ENCODE results near the gene SLC22A4. TPM values are rescaled to one million over a fixed set of nuclear protein-coding genes. Genes with fewer than 3 reads are reported as not detected.

SLC22A4 gene
- total RNA-seq, 1 donor, result 2.9 TPM

GRCh38 chr5:132313961-132314432 is 19.8 kb downstream of the SLC22A4 start:
- Histone ChIP-seq H3K4me1 (ENCODE audit: insufficient read depth, low read length) (peaks cover 7% of the 10 kb centered on the region), H4K20me1 (ENCODE audit: insufficient read depth, low read length) (peaks cover 4% of the 10 kb centered on the region), H3K27me3 (ENCODE audit: insufficient read depth, low read length) (no peaks in the 10 kb centered on the region), H3K9me3 (ENCODE audit: low read depth, low read length) (no peaks in the 10 kb centered on the region), H2AFZ (ENCODE audit: low read length) (no peak overlapping the region), H3K4me2 (ENCODE audit: insufficient read depth, low read length) (no peak overlapping the region), H3K36me3 (ENCODE audit: insufficient read depth, low read length) (no peaks in the 10 kb centered on the region), H3K27ac (ENCODE audit: low read depth, low read length) (no peak overlapping the region), H3K4me3 (ENCODE audit: insufficient read depth, low read length) (no peak overlapping the region), H3K79me2 (ENCODE audit: insufficient read depth, low read length) (peaks cover 2% of the 10 kb centered on the region)
- no peak for TF ChIP-seq CTCF (IDR thresholded peaks at IDR 0.05; ENCODE audit: extremely low read depth, low read depth, low read length)
- DNase-seq (ENCODE audit: insufficient read length, low spot score, missing footprints), result no peak

- no peak overlapping the region for H2AFZ ChIP-seq (ENCODE audit: low read length)
- no peaks in the 10 kb centered on the region for H3K79me2 ChIP-seq (ENCODE audit: insufficient read depth, low read length)
- no peak overlapping the region for H3K4me3 ChIP-seq (ENCODE audit: insufficient read depth, low read length)
- H3K9me3 ChIP-seq (ENCODE audit: low read depth, low read length), result no peaks in the 10 kb centered on the region
- no peak overlapping the region for H3K4me2 ChIP-seq (ENCODE audit: insufficient read depth, low read length)
- peaks cover 4% of the 10 kb centered on the region for H4K20me1 ChIP-seq (ENCODE audit: insufficient read depth, low read length)
- H3K36me3 ChIP-seq (ENCODE audit: insufficient read depth, low read length), result no peaks in the 10 kb centered on the region
- no peak overlapping the region for H3K27ac ChIP-seq (ENCODE audit: low read depth, low read length)
- H3K4me1 ChIP-seq (ENCODE audit: insufficient read depth, low read length), result peaks cover 7% of the 10 kb centered on the region
- no peak for TF ChIP-seq CTCF (IDR thresholded peaks at IDR 0.05; ENCODE audit: extremely low read depth, low read depth, low read length)
- DNase-seq (ENCODE audit: insufficient read length, low spot score, missing footprints), result no peak
- no peaks in the 10 kb centered on the region for H3K27me3 ChIP-seq (ENCODE audit: insufficient read depth, low read length)
Measured at GRCh38 chr5:132315529-132316067, 21.4 kb downstream of the SLC22A4 start.

GRCh38 chr5:132319975-132320374 is 25.8 kb downstream of the SLC22A4 start:
- no peaks in the 10 kb centered on the region for H3K27me3 ChIP-seq (ENCODE audit: insufficient read depth, low read length)
- no peak for DNase-seq (ENCODE audit: insufficient read length, low spot score, missing footprints)
- peaks cover 7% of the 10 kb centered on the region for H3K4me1 ChIP-seq (ENCODE audit: insufficient read depth, low read length)
- no peak for TF ChIP-seq CTCF (IDR thresholded peaks at IDR 0.05; ENCODE audit: extremely low read depth, low read depth, low read length)
- no peak overlapping the region for H3K27ac ChIP-seq (ENCODE audit: low read depth, low read length)
- H3K4me3 ChIP-seq (ENCODE audit: insufficient read depth, low read length), result no peak overlapping the region
- no peaks in the 10 kb centered on the region for H3K9me3 ChIP-seq (ENCODE audit: low read depth, low read length)
- peaks cover 4% of the 10 kb centered on the region for H4K20me1 ChIP-seq (ENCODE audit: insufficient read depth, low read length)
- no peaks in the 10 kb centered on the region for H3K79me2 ChIP-seq (ENCODE audit: insufficient read depth, low read length)
- H2AFZ ChIP-seq (ENCODE audit: low read length), result no peak overlapping the region
- no peaks in the 10 kb centered on the region for H3K36me3 ChIP-seq (ENCODE audit: insufficient read depth, low read length)
- H3K4me2 ChIP-seq (ENCODE audit: insufficient read depth, low read length), result no peak overlapping the region

GRCh38 chr5:132321109-132321721 is 27.0 kb downstream of the SLC22A4 start:
- no peak overlapping the region for H3K4me3 ChIP-seq (ENCODE audit: insufficient read depth, low read length)
- H2AFZ ChIP-seq (ENCODE audit: low read length), result no peak overlapping the region
- DNase-seq (ENCODE audit: insufficient read length, low spot score, missing footprints), result no peak
- peaks cover 7% of the 10 kb centered on the region for H3K4me1 ChIP-seq (ENCODE audit: insufficient read depth, low read length)
- no peaks in the 10 kb centered on the region for H3K27me3 ChIP-seq (ENCODE audit: insufficient read depth, low read length)
- TF ChIP-seq CTCF (IDR thresholded peaks at IDR 0.05; ENCODE audit: extremely low read depth, low read depth, low read length), result no peak
- H4K20me1 ChIP-seq (ENCODE audit: insufficient read depth, low read length), result peaks cover 4% of the 10 kb centered on the region
- no peaks in the 10 kb centered on the region for H3K9me3 ChIP-seq (ENCODE audit: low read depth, low read length)
- H3K79me2 ChIP-seq (ENCODE audit: insufficient read depth, low read length), result no peaks in the 10 kb centered on the region
- no peaks in the 10 kb centered on the region for H3K36me3 ChIP-seq (ENCODE audit: insufficient read depth, low read length)
- H3K27ac ChIP-seq (ENCODE audit: low read depth, low read length), result no peak overlapping the region
- H3K4me2 ChIP-seq (ENCODE audit: insufficient read depth, low read length), result no peak overlapping the region

Measured in osteoblast (primary cell).